ENCODE results near the gene SPATA13.

The SPATA13 gene

DNA sequence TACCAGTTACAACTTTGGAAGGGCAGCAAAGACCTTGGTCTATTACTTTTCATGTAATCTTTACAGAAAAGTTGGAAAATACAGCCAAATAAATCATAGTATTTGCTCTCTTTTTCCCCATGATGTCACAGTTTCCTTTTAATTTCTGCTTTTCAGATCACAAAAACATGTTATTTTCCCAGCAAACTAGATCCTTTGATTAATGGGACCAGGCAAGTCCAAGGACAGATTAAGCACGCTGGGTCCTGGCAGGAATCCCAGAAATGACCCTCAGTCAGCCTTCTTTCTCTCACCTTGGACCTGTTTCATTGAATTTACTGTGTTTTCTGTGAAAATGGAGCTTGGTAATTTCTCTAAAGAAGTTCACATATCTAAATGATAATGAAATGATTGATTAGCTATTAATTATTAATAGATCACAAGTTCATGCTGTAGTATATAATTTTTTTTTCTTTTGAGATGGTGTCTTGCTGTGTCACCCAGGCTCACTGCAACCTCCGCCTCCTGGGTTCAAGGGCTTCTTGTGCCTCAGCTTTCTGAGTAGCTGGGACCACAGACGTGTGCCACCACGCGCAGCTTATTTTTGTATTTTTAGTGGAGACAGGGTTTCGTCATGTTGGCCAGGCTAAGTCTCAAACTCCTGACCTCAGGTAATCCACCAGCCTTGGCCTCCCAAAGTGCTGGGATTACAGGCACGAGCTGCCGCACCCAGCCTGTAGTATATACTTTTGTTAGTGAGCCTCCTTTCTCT is 16.0 kb downstream of the SPATA13 start:
- Histone ChIP-seq H3K4me1 (ENCODE audit: control insufficient read depth, insufficient read depth, low read length) (peaks cover 8% of the 10 kb centered on the region), H3K9me3 (ENCODE audit: control insufficient read depth, insufficient read depth, low read depth, low read length) (no peaks in the 10 kb centered on the region), H3K4me3 (ENCODE audit: low read depth, low read length) (no peak overlapping the region), H3K27ac (ENCODE audit: extremely low read depth, low read depth, low read length) (no peak overlapping the region), H3K36me3 (ENCODE audit: control insufficient read depth in 2 of 2, insufficient read depth in 1 of 2, low read length in 2 of 2) (no peaks in the 10 kb centered on the region)
- POLR2A ChIA-PET = interaction anchor here (0.7 kb wide), 1 partner anchor 16 kb away, joined by 3 read pairs; no protein-coding TSS in a partner anchor
- CTCF ChIA-PET = interaction anchor here (0.7 kb wide), 1 partner anchor 78 kb away, joined by 3 read pairs; no protein-coding TSS in a partner anchor
- TF ChIP-seq ZNF629 (tag by site-specific recombination; IDR thresholded peaks at IDR 0.05) (0 out of 2 replicates have a peak, but pooled peaks have one; percentile 21), YY2 (tag by site-specific recombination; IDR thresholded peaks at IDR 0.05) (no peak), ZFP69B (tag by site-specific recombination; IDR thresholded peaks at IDR 0.05) (no peak), FEZF1 (tag by site-specific recombination; IDR thresholded peaks at IDR 0.05) (peak; percentile 41; the same call in 1 of the 2 replicates), ZNF341 (tag by site-specific recombination; IDR thresholded peaks at IDR 0.05; ENCODE audit: low read depth) (no peak), ZNF416 (tag by site-specific recombination; IDR thresholded peaks at IDR 0.05) (no peak), ZNF366 (tag by site-specific recombination; conservative IDR thresholded peaks at IDR 0.05) (0 out of 2 replicates have a peak, but pooled peaks have one; percentile 16), BCL11B (tag by site-specific recombination; IDR thresholded peaks at IDR 0.05; ENCODE audit: low read depth) (no peak), SP7 (tag by site-specific recombination; IDR thresholded peaks at IDR 0.05) (peak; percentile 77), ZNF335 (tag by site-specific recombination; conservative IDR thresholded peaks at IDR 0.05) (peak; percentile 58)
- TF ChIP-seq, protein P1, sequence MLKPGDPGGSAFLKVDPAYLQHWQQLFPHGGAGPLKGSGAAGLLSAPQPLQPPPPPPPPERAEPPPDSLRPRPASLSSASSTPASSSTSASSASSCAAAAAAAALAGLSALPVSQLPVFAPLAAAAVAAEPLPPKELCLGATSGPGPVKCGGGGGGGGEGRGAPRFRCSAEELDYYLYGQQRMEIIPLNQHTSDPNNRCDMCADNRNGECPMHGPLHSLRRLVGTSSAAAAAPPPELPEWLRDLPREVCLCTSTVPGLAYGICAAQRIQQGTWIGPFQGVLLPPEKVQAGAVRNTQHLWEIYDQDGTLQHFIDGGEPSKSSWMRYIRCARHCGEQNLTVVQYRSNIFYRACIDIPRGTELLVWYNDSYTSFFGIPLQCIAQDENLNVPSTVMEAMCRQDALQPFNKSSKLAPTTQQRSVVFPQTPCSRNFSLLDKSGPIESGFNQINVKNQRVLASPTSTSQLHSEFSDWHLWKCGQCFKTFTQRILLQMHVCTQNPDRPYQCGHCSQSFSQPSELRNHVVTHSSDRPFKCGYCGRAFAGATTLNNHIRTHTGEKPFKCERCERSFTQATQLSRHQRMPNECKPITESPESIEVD (tag by site-specific recombination; IDR thresholded peaks at IDR 0.05) = peak; percentile 95
- TF ChIP-seq, protein P2, sequence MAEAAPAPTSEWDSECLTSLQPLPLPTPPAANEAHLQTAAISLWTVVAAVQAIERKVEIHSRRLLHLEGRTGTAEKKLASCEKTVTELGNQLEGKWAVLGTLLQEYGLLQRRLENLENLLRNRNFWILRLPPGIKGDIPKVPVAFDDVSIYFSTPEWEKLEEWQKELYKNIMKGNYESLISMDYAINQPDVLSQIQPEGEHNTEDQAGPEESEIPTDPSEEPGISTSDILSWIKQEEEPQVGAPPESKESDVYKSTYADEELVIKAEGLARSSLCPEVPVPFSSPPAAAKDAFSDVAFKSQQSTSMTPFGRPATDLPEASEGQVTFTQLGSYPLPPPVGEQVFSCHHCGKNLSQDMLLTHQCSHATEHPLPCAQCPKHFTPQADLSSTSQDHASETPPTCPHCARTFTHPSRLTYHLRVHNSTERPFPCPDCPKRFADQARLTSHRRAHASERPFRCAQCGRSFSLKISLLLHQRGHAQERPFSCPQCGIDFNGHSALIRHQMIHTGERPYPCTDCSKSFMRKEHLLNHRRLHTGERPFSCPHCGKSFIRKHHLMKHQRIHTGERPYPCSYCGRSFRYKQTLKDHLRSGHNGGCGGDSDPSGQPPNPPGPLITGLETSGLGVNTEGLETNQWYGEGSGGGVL (tag by site-specific recombination; IDR thresholded peaks at IDR 0.05) = no peak

DNA sequence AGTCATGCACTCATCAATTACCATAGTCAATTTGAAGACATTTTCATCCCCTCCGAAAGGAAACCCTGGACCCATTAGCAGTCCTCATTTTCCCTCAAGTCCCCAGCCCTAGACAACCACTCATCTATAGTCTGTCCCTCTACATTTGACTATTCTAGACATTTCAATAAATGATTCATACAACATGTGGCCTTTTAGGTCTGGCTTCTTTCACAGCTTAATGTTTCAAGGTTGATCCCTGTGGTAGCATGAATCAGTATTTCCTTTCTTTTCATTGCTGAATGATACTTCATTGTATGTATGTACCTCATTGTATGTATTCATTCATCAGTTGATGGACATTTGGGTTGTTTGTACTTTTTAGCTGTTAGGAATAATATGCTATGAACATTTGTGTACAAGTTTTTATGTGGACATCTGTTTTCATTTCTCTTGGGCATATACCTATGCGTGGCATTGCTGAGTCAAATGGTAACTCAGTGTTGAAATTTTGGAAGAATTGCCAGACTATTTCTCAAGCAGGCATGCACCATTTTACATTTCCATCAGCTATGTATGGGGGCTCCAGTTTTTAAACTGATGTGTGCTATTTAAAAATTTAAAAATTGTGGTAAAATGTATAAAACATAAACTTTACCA is 18.4 kb downstream of the SPATA13 start:
- Histone ChIP-seq H3K36me3 (ENCODE audit: control insufficient read depth in 2 of 2, insufficient read depth in 1 of 2, low read length in 2 of 2) (no peaks in the 10 kb centered on the region), H3K27ac (ENCODE audit: extremely low read depth, low read depth, low read length) (no peak overlapping the region), H3K4me3 (ENCODE audit: low read depth, low read length) (no peak overlapping the region), H3K9me3 (ENCODE audit: control insufficient read depth, insufficient read depth, low read depth, low read length) (no peaks in the 10 kb centered on the region), H3K4me1 (ENCODE audit: control insufficient read depth, insufficient read depth, low read length) (peaks cover 8% of the 10 kb centered on the region)
- POLR2A ChIA-PET = interaction anchor here (1.3 kb wide), 1 partner anchor 18 kb away, joined by 3 read pairs; the partner anchor contains the start of gene SPATA13
- TF ChIP-seq ZFP3 (tag by site-specific recombination; IDR thresholded peaks at IDR 0.05; ENCODE audit: low read depth) (no peak), ZNF10 (tag by site-specific recombination; IDR thresholded peaks at IDR 0.05) (peak; percentile 89)
- CTCF ChIA-PET = no interaction called here

DNA sequence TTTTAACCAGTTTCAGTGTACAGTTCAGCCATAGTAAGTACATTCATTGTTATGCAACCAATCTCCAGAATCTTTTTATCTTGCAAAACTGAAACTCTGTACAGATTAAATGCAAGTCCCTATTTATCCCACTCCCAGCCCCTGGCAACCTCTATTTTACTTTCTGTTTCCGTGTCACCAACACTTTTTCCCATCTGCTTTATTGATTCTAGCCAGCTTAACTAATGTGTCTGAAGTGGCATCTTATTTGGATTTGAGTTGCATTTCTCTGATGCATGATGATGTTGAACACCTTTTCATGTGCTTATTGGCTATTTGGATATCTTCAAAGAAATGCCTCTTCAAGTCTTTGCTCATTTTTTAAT is 18.9 kb downstream of the SPATA13 start:
- no peak overlapping the region for H3K4me3 ChIP-seq (ENCODE audit: low read depth, low read length)
- no peaks in the 10 kb centered on the region for H3K36me3 ChIP-seq (ENCODE audit: control insufficient read depth in 2 of 2, insufficient read depth in 1 of 2, low read length in 2 of 2)
- H3K9me3 ChIP-seq (ENCODE audit: control insufficient read depth, insufficient read depth, low read depth, low read length) = no peaks in the 10 kb centered on the region
- no peak for TF ChIP-seq ZNF426 (tag by site-specific recombination; IDR thresholded peaks at IDR 0.05)
- TF ChIP-seq FEZF1 (tag by site-specific recombination; IDR thresholded peaks at IDR 0.05) = peak; percentile 68; the same call in 1 of the 2 replicates
- POLR2A ChIA-PET = interaction anchor here (1.3 kb wide), 1 partner anchor 19 kb away, joined by 3 read pairs; the partner anchor contains the start of gene SPATA13
- H3K4me1 ChIP-seq (ENCODE audit: control insufficient read depth, insufficient read depth, low read length) = peaks cover 8% of the 10 kb centered on the region
- CTCF ChIA-PET = no interaction called here
- H3K27ac ChIP-seq (ENCODE audit: extremely low read depth, low read depth, low read length) = no peak overlapping the region

Measured in HEK293 (cell line).